WTC11 (cell line): ENCODE data around the gene LRRC72. TPM values are rescaled to one million over a fixed set of nuclear protein-coding genes. Genes with fewer than 3 reads are reported as not detected.

Experiments used
- ATAC-seq: fragments of 200-7000 bp; cut with Tn5 transposase; 2 replicates; pipeline ENCODE4 v1.10.0; 2021; ENCODE audit warnings: mild to moderate bottlenecking, moderate library complexity
- CTCF ChIA-PET: fragments of 300-600 bp; sonication (Branson Sonifier 250); formaldehyde crosslinking; loops from one replicate; lab custom pipeline; 2021; ENCODE audit warnings: antibody characterized with exemption; lab: Charles Lee
- POLR2A ChIA-PET: fragments of 350-600 bp; sonication (Branson Sonifier 250); formaldehyde crosslinking; loops from one replicate; lab custom pipeline; 2021; ENCODE audit warnings: antibody characterized with exemption; lab: Charles Lee
- DNase-seq: peaks from one replicate; pipeline ENCODE4 v3.0.0; 2021; ENCODE audit warnings: low spot score
- H3K27ac Mint-ChIP-seq: 2 replicates; pipeline ENCODE4 v1.8.0; 2021; ENCODE audit warnings: mixed read lengths
- H3K27me3 Mint-ChIP-seq: 2 replicates; pipeline ENCODE4 v1.8.0; 2021; ENCODE audit warnings: low read depth, mild to moderate bottlenecking, moderate library complexity, mixed read lengths
- H3K36me3 Mint-ChIP-seq: 2 replicates; pipeline ENCODE4 v1.8.0; 2021; ENCODE audit warnings: mixed read lengths
- H3K4me1 Mint-ChIP-seq: 2 replicates; pipeline ENCODE4 v1.8.0; 2022; ENCODE audit warnings: mixed read lengths
- H3K4me3 Mint-ChIP-seq: 2 replicates; pipeline ENCODE4 v1.8.0; 2021; ENCODE audit warnings: mild to moderate bottlenecking, moderate library complexity, mixed read lengths
- H3K9me3 Mint-ChIP-seq: 2 replicates; pipeline ENCODE4 v1.8.0; 2021; ENCODE audit warnings: mixed read lengths
- ATF3 ChIP-seq: sonication (generic); formaldehyde crosslinking; conservative IDR thresholded peaks from 2 replicates; pipeline ENCODE4 v1.8.1; 2022; ENCODE audit warnings: mild to moderate bottlenecking, missing genetic modification reagents
- CDX4 ChIP-seq: fragments of 250-450 bp; sonication (Bioruptor Pico); IDR thresholded peaks from 2 replicates; pipeline ENCODE4 v1.9.0; 2021; ENCODE audit warnings: moderate library complexity, mild to moderate bottlenecking, inconsistent platforms, borderline replicate concordance
- CTCF ChIP-seq: fragments of 200-600 bp; IDR thresholded peaks from 2 replicates; pipeline ENCODE4 v1.8.0; 2022; ENCODE audit warnings: antibody characterized with exemption
- E2F1 ChIP-seq: sonication (generic); formaldehyde crosslinking; IDR thresholded peaks from 2 replicates; pipeline ENCODE4 v1.8.0; 2022; ENCODE audit warnings: mild to moderate bottlenecking, missing genetic modification reagents
- E2F4 ChIP-seq: sonication (generic); formaldehyde crosslinking; IDR thresholded peaks from 2 replicates; pipeline ENCODE4 v1.8.1; 2022; ENCODE audit warnings: low read depth, mild to moderate bottlenecking, moderate library complexity, missing genetic modification reagents, borderline replicate concordance
- FOXP1 ChIP-seq: sonication (generic); formaldehyde crosslinking; IDR thresholded peaks from 2 replicates; pipeline ENCODE4 v1.8.0; 2022; ENCODE audit warnings: missing genetic modification reagents, mild to moderate bottlenecking, moderate library complexity, borderline replicate concordance
- IRF1 ChIP-seq: sonication (generic); formaldehyde crosslinking; IDR thresholded peaks from 2 replicates; pipeline ENCODE4 v1.8.0; 2023; ENCODE audit warnings: missing genetic modification reagents
- NFYB ChIP-seq: sonication (generic); formaldehyde crosslinking; conservative IDR thresholded peaks from 2 replicates; pipeline ENCODE4 v1.8.0; 2022; ENCODE audit warnings: low read depth, missing genetic modification reagents
- NR1H2 ChIP-seq: sonication (generic); formaldehyde crosslinking; IDR thresholded peaks from 2 replicates; pipeline ENCODE4 v1.9.0; 2021; ENCODE audit warnings: mild to moderate bottlenecking, moderate library complexity, missing genetic modification reagents
- RELA ChIP-seq: sonication (generic); formaldehyde crosslinking; IDR thresholded peaks from 2 replicates; pipeline ENCODE4 v1.8.1; 2022; ENCODE audit warnings: missing genetic modification reagents, mild to moderate bottlenecking, borderline replicate concordance
- TCF7 ChIP-seq: sonication (generic); formaldehyde crosslinking; IDR thresholded peaks from 2 replicates; pipeline ENCODE4 v1.8.0; 2022; ENCODE audit warnings: mild to moderate bottlenecking, low read depth, missing genetic modification reagents, moderate library complexity
- TEAD1 ChIP-seq: sonication (generic); formaldehyde crosslinking; IDR thresholded peaks from 2 replicates; pipeline ENCODE4 v1.8.0; 2022; ENCODE audit warnings: mild to moderate bottlenecking, missing genetic modification reagents
- TEAD4 ChIP-seq: sonication (generic); formaldehyde crosslinking; IDR thresholded peaks from 2 replicates; pipeline ENCODE4 v1.8.0; 2022; ENCODE audit warnings: mild to moderate bottlenecking, missing genetic modification reagents
- ZNF121 ChIP-seq: sonication (generic); formaldehyde crosslinking; IDR thresholded peaks from 2 replicates; pipeline ENCODE4 v1.8.0; 2023; ENCODE audit warnings: missing genetic modification reagents
- ZNF232 ChIP-seq: sonication (generic); formaldehyde crosslinking; IDR thresholded peaks from 2 replicates; pipeline ENCODE4 v1.8.0; 2022; ENCODE audit warnings: mild to moderate bottlenecking, missing genetic modification reagents
- ZNF317 ChIP-seq: sonication (generic); formaldehyde crosslinking; IDR thresholded peaks from 2 replicates; pipeline ENCODE4 v1.8.1; 2023; ENCODE audit warnings: low read depth, mild to moderate bottlenecking, moderate library complexity, missing genetic modification reagents, borderline replicate concordance
- ZNF396 ChIP-seq: fragments of 250-450 bp; sonication (Bioruptor Pico); IDR thresholded peaks from 2 replicates; pipeline ENCODE4 v1.8.0; 2021; ENCODE audit warnings: mild to moderate bottlenecking, moderate library complexity, borderline replicate concordance
- total RNA-seq: library from RNA; stranded (reverse); gene quantifications from 3 replicates; pipeline ENCODE4 v1.2.3, GENCODE V29; 2021
- TF ChIP-seq, protein P1 (sequence below): fragments of 250-450 bp; sonication (Bioruptor Pico); IDR thresholded peaks from 2 replicates; pipeline ENCODE4 v1.9.0; 2021; ENCODE audit warnings: mild to moderate bottlenecking
- TF ChIP-seq, protein P2 (sequence below): sonication (generic); formaldehyde crosslinking; IDR thresholded peaks from 2 replicates; pipeline ENCODE4 v1.8.1; 2023; ENCODE audit warnings: mild to moderate bottlenecking, missing genetic modification reagents, moderate library complexity
- TF ChIP-seq, protein P3 (sequence below): sonication (generic); formaldehyde crosslinking; IDR thresholded peaks from 2 replicates; pipeline ENCODE4 v1.8.0; 2022; ENCODE audit warnings: mild to moderate bottlenecking, missing genetic modification reagents
- TF ChIP-seq, protein P4 (sequence below): sonication (generic); formaldehyde crosslinking; IDR thresholded peaks from 2 replicates; pipeline ENCODE4 v1.8.1; 2022; ENCODE audit warnings: mild to moderate bottlenecking, moderate library complexity, missing genetic modification reagents

The LRRC72 gene
- total RNA-seq, 1 experiment from 2014 or later: not detected

GRCh38 chr7:16626388-16626787 lies 99.8 kb downstream of the LRRC72 start:
- Mint-ChIP-seq H3K4me1 (peaks cover 5% of the 10 kb centered on the region), H3K36me3 (peaks cover 4% of the 10 kb centered on the region; the same call in 1 of the 2 replicates), H3K27me3 (no peaks in the 10 kb centered on the region), H3K9me3 (no peaks in the 10 kb centered on the region), H3K4me3 (no peak overlapping the region), H3K27ac (no peak overlapping the region)
- DNase-seq (no peak), ATAC-seq (no peak)
- ChIA-PET POLR2A (no interaction called here), CTCF (no interaction called here)
- no peak for TF ChIP-seq NFYB (CRISPR knock-in tag)
- TF ChIP-seq, protein P1, sequence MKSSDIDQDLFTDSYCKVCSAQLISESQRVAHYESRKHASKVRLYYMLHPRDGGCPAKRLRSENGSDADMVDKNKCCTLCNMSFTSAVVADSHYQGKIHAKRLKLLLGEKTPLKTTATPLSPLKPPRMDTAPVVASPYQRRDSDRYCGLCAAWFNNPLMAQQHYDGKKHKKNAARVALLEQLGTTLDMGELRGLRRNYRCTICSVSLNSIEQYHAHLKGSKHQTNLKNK (CRISPR knock-in tag): no peak
- TF ChIP-seq E2F1 (CRISPR knock-in tag): no peak
- no peak for TF ChIP-seq ZNF396 (CRISPR knock-in tag)
- TF ChIP-seq, protein P2, sequence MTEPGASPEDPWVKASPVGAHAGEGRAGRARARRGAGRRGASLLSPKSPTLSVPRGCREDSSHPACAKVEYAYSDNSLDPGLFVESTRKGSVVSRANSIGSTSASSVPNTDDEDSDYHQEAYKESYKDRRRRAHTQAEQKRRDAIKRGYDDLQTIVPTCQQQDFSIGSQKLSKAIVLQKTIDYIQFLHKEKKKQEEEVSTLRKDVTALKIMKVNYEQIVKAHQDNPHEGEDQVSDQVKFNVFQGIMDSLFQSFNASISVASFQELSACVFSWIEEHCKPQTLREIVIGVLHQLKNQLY: no peak
- no peak for TF ChIP-seq TEAD1
- TF ChIP-seq CDX4 (CRISPR knock-in tag): no peak
- no peak for TF ChIP-seq TCF7 (CRISPR knock-in tag)
- no peak for TF ChIP-seq RELA (CRISPR knock-in tag)
- no peak for TF ChIP-seq ZNF317
- TF ChIP-seq ZNF232: no peak
- TF ChIP-seq, protein P3, sequence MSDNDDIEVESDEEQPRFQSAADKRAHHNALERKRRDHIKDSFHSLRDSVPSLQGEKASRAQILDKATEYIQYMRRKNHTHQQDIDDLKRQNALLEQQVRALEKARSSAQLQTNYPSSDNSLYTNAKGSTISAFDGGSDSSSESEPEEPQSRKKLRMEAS (CRISPR knock-in tag): no peak
- no peak for TF ChIP-seq NR1H2

DNA sequence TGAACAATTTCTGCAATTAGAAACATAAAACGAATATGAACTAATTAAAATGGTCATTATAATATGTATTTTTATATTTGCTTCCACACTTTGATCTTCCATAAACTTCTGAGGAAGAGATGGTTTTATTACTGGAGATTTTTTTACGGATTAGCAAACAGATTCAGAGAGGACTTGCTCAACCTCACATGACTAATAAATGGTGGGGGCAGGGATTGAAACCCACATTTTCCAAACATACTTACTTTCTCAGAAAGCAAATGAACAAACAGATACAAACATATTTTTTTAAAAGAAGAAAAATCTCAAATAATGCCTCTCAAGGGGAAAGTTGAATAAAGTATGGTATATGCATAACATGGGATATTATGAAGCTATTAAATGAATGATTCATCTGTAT lies 100.6 kb downstream of the LRRC72 start:
- ATAC-seq (no peak), DNase-seq (no peak)
- Mint-ChIP-seq H3K27ac (no peak overlapping the region), H3K4me3 (no peak overlapping the region), H3K4me1 (peaks cover 5% of the 10 kb centered on the region), H3K36me3 (peaks cover 6% of the 10 kb centered on the region), H3K27me3 (no peaks in the 10 kb centered on the region), H3K9me3 (no peaks in the 10 kb centered on the region)
- CTCF ChIA-PET: no interaction called here
- POLR2A ChIA-PET: no interaction called here
- TF ChIP-seq, protein P4, sequence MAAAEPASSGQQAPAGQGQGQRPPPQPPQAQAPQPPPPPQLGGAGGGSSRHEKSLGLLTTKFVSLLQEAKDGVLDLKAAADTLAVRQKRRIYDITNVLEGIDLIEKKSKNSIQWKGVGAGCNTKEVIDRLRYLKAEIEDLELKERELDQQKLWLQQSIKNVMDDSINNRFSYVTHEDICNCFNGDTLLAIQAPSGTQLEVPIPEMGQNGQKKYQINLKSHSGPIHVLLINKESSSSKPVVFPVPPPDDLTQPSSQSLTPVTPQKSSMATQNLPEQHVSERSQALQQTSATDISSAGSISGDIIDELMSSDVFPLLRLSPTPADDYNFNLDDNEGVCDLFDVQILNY: no peak
- TF ChIP-seq CTCF (no peak), ZNF121 (CRISPR knock-in tag) (no peak), ATF3 (CRISPR knock-in tag) (no peak)

DNA sequence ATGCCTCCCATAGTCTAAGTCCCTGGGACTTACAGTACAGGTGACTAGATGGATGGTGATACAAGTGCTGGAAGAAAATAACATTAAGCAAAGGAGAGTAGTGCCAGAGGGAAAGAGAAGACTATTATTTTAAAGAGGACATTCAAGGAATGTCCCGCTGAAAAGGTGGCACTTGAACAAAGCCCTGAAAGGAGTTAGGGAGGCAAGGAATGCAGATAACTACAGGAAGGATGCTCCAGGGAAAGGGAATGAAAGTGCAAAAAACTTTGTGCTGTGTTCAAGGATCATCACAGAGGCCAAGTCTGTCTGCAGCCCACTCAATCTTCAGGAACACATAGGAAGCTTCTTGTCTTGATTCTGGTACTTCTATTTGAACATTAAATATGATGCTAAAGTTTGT lies 104.0 kb downstream of the LRRC72 start:
- peak; percentile 86 for ATAC-seq
- CTCF ChIA-PET: no interaction called here
- no peak overlapping the region; the same call in 1 of the 2 replicates for H3K27ac Mint-ChIP-seq
- H3K36me3 Mint-ChIP-seq: peaks cover 4% of the 10 kb centered on the region; the same call in 1 of the 2 replicates
- peaks cover 5% of the 10 kb centered on the region for H3K4me1 Mint-ChIP-seq
- H3K27me3 Mint-ChIP-seq: no peaks in the 10 kb centered on the region
- H3K4me3 Mint-ChIP-seq: no peak overlapping the region
- POLR2A ChIA-PET: no interaction called here
- no peak for DNase-seq
- no peaks in the 10 kb centered on the region for H3K9me3 Mint-ChIP-seq
- TF ChIP-seq FOXP1 (CRISPR knock-in tag) (no peak), TEAD4 (CRISPR knock-in tag) (no peak), IRF1 (CRISPR knock-in tag) (no peak), E2F4 (no peak)
- TF ChIP-seq, protein P1 (CRISPR knock-in tag): no peak
- TF ChIP-seq, protein P2: no peak
